Neural cell (in vitro differentiated cells): Measurements from ENCODE around the gene SDCBP2. TPM values are rescaled to one million over a fixed set of nuclear protein-coding genes. Genes with fewer than 3 reads are reported as not detected.

Experiments used
- H2AFZ ChIP-seq: fragments of 200-600, 300-800 bp; sonication (generic), shearing (Covaris generic); 2 replicates; pipeline ENCODE4 v1.6.0; 2014; ENCODE audit warnings: low read depth, mild to moderate bottlenecking, antibody characterized with exemption, low read length, moderate library complexity
- H3F3A ChIP-seq: fragments of 200-600 bp; shearing (Covaris generic); 2 replicates; pipeline ENCODE4 v1.6.1; 2016; ENCODE audit warnings: mild to moderate bottlenecking, moderate library complexity, mixed read lengths, antibody characterized with exemption, low read length; ENCODE audit not compliant: insufficient read depth, poor library complexity, severe bottlenecking
- H3K27ac ChIP-seq: fragments of 200-600, 300-800 bp; sonication (generic), shearing (Covaris generic); 2 replicates; pipeline ENCODE4 v1.5.1; 2014; ENCODE audit warnings: mild to moderate bottlenecking, low read length, moderate library complexity
- H3K27me3 ChIP-seq: fragments of 300-800, 200-600 bp; sonication (generic), shearing (Covaris generic); 2 replicates; pipeline ENCODE4 v1.6.0; 2014; ENCODE audit warnings: mild to moderate bottlenecking, low read depth, low read length, moderate library complexity; ENCODE audit not compliant: insufficient read depth
- H3K36me3 ChIP-seq: fragments of 300-800, 200-600 bp; sonication (generic), shearing (Covaris generic); 2 replicates; pipeline ENCODE4 v1.5.1; 2014; ENCODE audit warnings: mild to moderate bottlenecking, antibody characterized with exemption, low read length, moderate library complexity; ENCODE audit not compliant: insufficient read depth
- H3K4me2 ChIP-seq: fragments of 300-800, 200-600 bp; sonication (generic), shearing (Covaris generic); 2 replicates; pipeline ENCODE4 v1.6.0; 2014; ENCODE audit warnings: mild to moderate bottlenecking, low read length
- H3K4me3 ChIP-seq: fragments of 300-800, 200-600 bp; sonication (generic), shearing (Covaris generic); 2 replicates; pipeline ENCODE4 v1.5.1; 2014; ENCODE audit warnings: mild to moderate bottlenecking, low read length, moderate library complexity
- H3K79me2 ChIP-seq: fragments of 200-600 bp; shearing (Covaris generic); replicated peaks from 2 replicates; pipeline ENCODE4 v1.6.0; 2014; ENCODE audit warnings: mild to moderate bottlenecking, low read length, moderate library complexity; ENCODE audit not compliant: insufficient read depth
- H3K9ac ChIP-seq: fragments of 300-800, 200-600 bp; sonication (generic), shearing (Covaris generic); 2 replicates; pipeline ENCODE4 v1.6.1; 2016; ENCODE audit warnings: mild to moderate bottlenecking, low read length, mixed read lengths
- H3K9me2 ChIP-seq: fragments of 200-600 bp; shearing (Covaris generic); 2 replicates; pipeline ENCODE4 v1.6.1; 2016; ENCODE audit warnings: mild to moderate bottlenecking, low read length, mixed read lengths; ENCODE audit not compliant: insufficient read depth
- H3K9me3 ChIP-seq: fragments of 200-600, 300-800 bp; sonication (generic), shearing (Covaris generic); 2 replicates; pipeline ENCODE4 v1.6.1; 2016; ENCODE audit warnings: mild to moderate bottlenecking, mixed run types, low read length, moderate library complexity, mixed read lengths
- H4K20me1 ChIP-seq: fragments of 200-600 bp; shearing (Covaris generic); 2 replicates; pipeline ENCODE4 v1.6.1; 2016; ENCODE audit warnings: mild to moderate bottlenecking, mixed run types; ENCODE audit not compliant: insufficient read depth
- EP300 ChIP-seq: fragments of 450-650 bp; conservative IDR thresholded peaks from 2 replicates; pipeline ENCODE4 v1.6.1; 2014; ENCODE audit warnings: antibody characterized with exemption, mild to moderate bottlenecking, moderate library complexity; ENCODE audit not compliant: poor library complexity, severe bottlenecking
- EZH2 ChIP-seq: fragments of 200-600, 300-800 bp; shearing (Covaris generic), sonication (generic); IDR thresholded peaks from 2 replicates; pipeline ENCODE4 v1.6.1; 2014; ENCODE audit warnings: antibody characterized with exemption, low read length, borderline replicate concordance, mild to moderate bottlenecking; ENCODE audit not compliant: insufficient read depth, poor library complexity, severe bottlenecking
- MXI1 ChIP-seq: fragments of 450-650 bp; conservative IDR thresholded peaks from 2 replicates; pipeline ENCODE4 v1.6.1; 2014; ENCODE audit warnings: antibody characterized with exemption, mild to moderate bottlenecking; ENCODE audit not compliant: poor library complexity, severe bottlenecking
- POLR2AphosphoS5 ChIP-seq: IDR thresholded peaks from 2 replicates; pipeline ENCODE4 v1.6.1; 2012
- RAD21 ChIP-seq: fragments of 450-650 bp; conservative IDR thresholded peaks from 2 replicates; pipeline ENCODE4 v1.6.1; 2014; ENCODE audit warnings: antibody characterized with exemption, mild to moderate bottlenecking, moderate library complexity
- SMC3 ChIP-seq: fragments of 450-650 bp; conservative IDR thresholded peaks from 2 replicates; pipeline ENCODE4 v1.6.1; 2014; ENCODE audit warnings: antibody characterized with exemption, mild to moderate bottlenecking, moderate library complexity; ENCODE audit not compliant: poor library complexity
- TAF1 ChIP-seq: IDR thresholded peaks from 2 replicates; pipeline ENCODE4 v1.6.1; 2012; ENCODE audit warnings: low read depth
- polyA plus RNA-seq: library from polyadenylated mRNA; depleted of rRNA; stranded (reverse); fragments of >200 nt; gene quantifications from 2 replicates; pipeline ENCODE4 v1.2.3, GENCODE V29; 2014
- TF ChIP-seq, protein P1 (sequence below): fragments of 450-650 bp; IDR thresholded peaks from 2 replicates; pipeline ENCODE4 v1.5.1; 2014; ENCODE audit warnings: antibody characterized with exemption, mild to moderate bottlenecking, moderate library complexity; ENCODE audit not compliant: poor library complexity, severe bottlenecking
- TF ChIP-seq, protein P2 (sequence below): IDR thresholded peaks from 2 replicates; pipeline ENCODE4 v1.6.1; 2012; ENCODE audit warnings: borderline replicate concordance

SDCBP2 gene
- polyA plus RNA-seq, 1 donor from 2014 or later = 5.2 TPM

- Histone ChIP-seq H2AFZ (no peak overlapping the region), H3K4me3 (no peak overlapping the region), H3K9ac (no peak overlapping the region), H3K9me3 (no peaks in the 10 kb centered on the region), H3K4me2 (no peak overlapping the region), H4K20me1 (no peaks in the 10 kb centered on the region), H3F3A (no peaks in the 10 kb centered on the region), H3K36me3 (no peaks in the 10 kb centered on the region), H3K27me3 (no peaks in the 10 kb centered on the region), H3K79me2 (no peaks in the 10 kb centered on the region), H3K9me2 (no peaks in the 10 kb centered on the region), H3K27ac (no peak overlapping the region)
- TF ChIP-seq RAD21 (no peak), SMC3 (no peak), POLR2AphosphoS5 (no peak), EP300 (no peak), TAF1 (no peak), MXI1 (no peak), EZH2 (no peak)
- TF ChIP-seq, protein P1, sequence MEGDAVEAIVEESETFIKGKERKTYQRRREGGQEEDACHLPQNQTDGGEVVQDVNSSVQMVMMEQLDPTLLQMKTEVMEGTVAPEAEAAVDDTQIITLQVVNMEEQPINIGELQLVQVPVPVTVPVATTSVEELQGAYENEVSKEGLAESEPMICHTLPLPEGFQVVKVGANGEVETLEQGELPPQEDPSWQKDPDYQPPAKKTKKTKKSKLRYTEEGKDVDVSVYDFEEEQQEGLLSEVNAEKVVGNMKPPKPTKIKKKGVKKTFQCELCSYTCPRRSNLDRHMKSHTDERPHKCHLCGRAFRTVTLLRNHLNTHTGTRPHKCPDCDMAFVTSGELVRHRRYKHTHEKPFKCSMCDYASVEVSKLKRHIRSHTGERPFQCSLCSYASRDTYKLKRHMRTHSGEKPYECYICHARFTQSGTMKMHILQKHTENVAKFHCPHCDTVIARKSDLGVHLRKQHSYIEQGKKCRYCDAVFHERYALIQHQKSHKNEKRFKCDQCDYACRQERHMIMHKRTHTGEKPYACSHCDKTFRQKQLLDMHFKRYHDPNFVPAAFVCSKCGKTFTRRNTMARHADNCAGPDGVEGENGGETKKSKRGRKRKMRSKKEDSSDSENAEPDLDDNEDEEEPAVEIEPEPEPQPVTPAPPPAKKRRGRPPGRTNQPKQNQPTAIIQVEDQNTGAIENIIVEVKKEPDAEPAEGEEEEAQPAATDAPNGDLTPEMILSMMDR = no peak
- TF ChIP-seq, protein P2, sequence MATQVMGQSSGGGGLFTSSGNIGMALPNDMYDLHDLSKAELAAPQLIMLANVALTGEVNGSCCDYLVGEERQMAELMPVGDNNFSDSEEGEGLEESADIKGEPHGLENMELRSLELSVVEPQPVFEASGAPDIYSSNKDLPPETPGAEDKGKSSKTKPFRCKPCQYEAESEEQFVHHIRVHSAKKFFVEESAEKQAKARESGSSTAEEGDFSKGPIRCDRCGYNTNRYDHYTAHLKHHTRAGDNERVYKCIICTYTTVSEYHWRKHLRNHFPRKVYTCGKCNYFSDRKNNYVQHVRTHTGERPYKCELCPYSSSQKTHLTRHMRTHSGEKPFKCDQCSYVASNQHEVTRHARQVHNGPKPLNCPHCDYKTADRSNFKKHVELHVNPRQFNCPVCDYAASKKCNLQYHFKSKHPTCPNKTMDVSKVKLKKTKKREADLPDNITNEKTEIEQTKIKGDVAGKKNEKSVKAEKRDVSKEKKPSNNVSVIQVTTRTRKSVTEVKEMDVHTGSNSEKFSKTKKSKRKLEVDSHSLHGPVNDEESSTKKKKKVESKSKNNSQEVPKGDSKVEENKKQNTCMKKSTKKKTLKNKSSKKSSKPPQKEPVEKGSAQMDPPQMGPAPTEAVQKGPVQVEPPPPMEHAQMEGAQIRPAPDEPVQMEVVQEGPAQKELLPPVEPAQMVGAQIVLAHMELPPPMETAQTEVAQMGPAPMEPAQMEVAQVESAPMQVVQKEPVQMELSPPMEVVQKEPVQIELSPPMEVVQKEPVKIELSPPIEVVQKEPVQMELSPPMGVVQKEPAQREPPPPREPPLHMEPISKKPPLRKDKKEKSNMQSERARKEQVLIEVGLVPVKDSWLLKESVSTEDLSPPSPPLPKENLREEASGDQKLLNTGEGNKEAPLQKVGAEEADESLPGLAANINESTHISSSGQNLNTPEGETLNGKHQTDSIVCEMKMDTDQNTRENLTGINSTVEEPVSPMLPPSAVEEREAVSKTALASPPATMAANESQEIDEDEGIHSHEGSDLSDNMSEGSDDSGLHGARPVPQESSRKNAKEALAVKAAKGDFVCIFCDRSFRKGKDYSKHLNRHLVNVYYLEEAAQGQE = no peak
Measured at GRCh38 chr20:1295276-1295930, 33.5 kb downstream of the SDCBP2 start.

- H3K79me2 ChIP-seq = no peaks in the 10 kb centered on the region
- H3K9me3 ChIP-seq = no peaks in the 10 kb centered on the region
- no peaks in the 10 kb centered on the region for H3K36me3 ChIP-seq
- no peaks in the 10 kb centered on the region for H3K9me2 ChIP-seq
- no peaks in the 10 kb centered on the region for H3K27me3 ChIP-seq
- no peak overlapping the region for H3K4me2 ChIP-seq
- H2AFZ ChIP-seq = no peak overlapping the region
- no peaks in the 10 kb centered on the region for H4K20me1 ChIP-seq
- TF ChIP-seq POLR2AphosphoS5 = no peak
- no peaks in the 10 kb centered on the region for H3F3A ChIP-seq
- no peak overlapping the region for H3K27ac ChIP-seq
- no peak overlapping the region for H3K4me3 ChIP-seq
- H3K9ac ChIP-seq = no peak overlapping the region
Measured at GRCh38 chr20:1294497-1294896, 34.4 kb downstream of the SDCBP2 start.
